Measurements from ENCODE around the gene SUGCT.

DNA sequence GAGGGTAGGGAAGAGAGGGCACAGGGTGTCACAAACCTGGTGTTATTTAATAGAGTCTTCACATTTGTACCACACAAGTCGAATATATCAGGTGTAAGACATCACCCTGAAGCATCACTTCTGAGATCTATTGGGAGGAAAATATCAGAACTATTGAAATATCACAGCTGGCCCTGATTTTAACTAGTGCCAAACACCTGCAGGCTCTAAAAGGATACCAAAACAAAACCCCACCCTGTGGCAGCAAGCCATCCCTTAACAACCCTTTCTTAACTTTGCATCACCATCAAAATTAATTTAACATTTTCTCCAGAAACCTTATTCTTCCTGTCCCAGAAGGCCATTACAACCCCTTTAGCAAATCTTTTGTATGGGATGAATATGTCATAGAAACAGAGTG lies 365.4 kb downstream of the SUGCT start:
- TF ChIP-seq, protein P1, sequence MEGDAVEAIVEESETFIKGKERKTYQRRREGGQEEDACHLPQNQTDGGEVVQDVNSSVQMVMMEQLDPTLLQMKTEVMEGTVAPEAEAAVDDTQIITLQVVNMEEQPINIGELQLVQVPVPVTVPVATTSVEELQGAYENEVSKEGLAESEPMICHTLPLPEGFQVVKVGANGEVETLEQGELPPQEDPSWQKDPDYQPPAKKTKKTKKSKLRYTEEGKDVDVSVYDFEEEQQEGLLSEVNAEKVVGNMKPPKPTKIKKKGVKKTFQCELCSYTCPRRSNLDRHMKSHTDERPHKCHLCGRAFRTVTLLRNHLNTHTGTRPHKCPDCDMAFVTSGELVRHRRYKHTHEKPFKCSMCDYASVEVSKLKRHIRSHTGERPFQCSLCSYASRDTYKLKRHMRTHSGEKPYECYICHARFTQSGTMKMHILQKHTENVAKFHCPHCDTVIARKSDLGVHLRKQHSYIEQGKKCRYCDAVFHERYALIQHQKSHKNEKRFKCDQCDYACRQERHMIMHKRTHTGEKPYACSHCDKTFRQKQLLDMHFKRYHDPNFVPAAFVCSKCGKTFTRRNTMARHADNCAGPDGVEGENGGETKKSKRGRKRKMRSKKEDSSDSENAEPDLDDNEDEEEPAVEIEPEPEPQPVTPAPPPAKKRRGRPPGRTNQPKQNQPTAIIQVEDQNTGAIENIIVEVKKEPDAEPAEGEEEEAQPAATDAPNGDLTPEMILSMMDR (IDR thresholded peaks at IDR 0.05), result no peak
- no peak for TF ChIP-seq POLR2A (IDR thresholded peaks at IDR 0.05)
